Bronchial epithelial cell (primary cell): ENCODE measurements around the gene CIDEC. TPM values are rescaled to one million over a fixed set of nuclear protein-coding genes. Genes with fewer than 3 reads are reported as not detected.
"Not testable (repeated sequence)": the region's sequence is repeated elsewhere in the genome, so short reads cannot be mapped to it uniquely, and the experiment has no call there.

Source experiments
- DNase-seq: peaks from one replicate; pipeline ENCODE4 v3.0.0-alpha.2; 2010; ENCODE audit warnings: low read depth
- FAIRE-seq: peaks from 2 replicates; lab custom pipeline; 2011; peaks lifted over from hg19 to GRCh38; lab: Jason Lieb, UNC
- H3K27me3 ChIP-seq: 2 replicates; pipeline ENCODE4 v1.5.1; 2011; ENCODE audit warnings: low read length; ENCODE audit not compliant: control insufficient read depth, insufficient read depth
- H3K36me3 ChIP-seq: 2 replicates; pipeline ENCODE4 v1.5.1; 2011; ENCODE audit warnings: low read length; ENCODE audit not compliant: control insufficient read depth, insufficient read depth
- H3K4me3 ChIP-seq: 2 replicates; pipeline ENCODE4 v1.5.1; 2011; ENCODE audit warnings: mild to moderate bottlenecking, low read depth, low read length, control low read depth
- total RNA-seq: library from RNA; depleted of rRNA; stranded (reverse); fragments of >200 nt; gene quantifications from 2 replicates; pipeline ENCODE4 v1.2.1, GENCODE V29; 2014
- TF ChIP-seq, protein P1 (sequence below): IDR thresholded peaks from 2 replicates; pipeline ENCODE4 v1.5.1; 2011; ENCODE audit warnings: mild to moderate bottlenecking, moderate library complexity, low read length, control low read depth, inconsistent platforms; ENCODE audit not compliant: insufficient read depth, severe bottlenecking

CIDEC gene
- total RNA-seq, 1 donor from 2014 or later, result not detected

GRCh38 chr3:9884555-9885165 lies 4.6 kb upstream of the CIDEC start:
- peak; percentile 90 for DNase-seq
- no peaks in the 10 kb centered on the region for H3K27me3 ChIP-seq
- TF ChIP-seq, protein P1, sequence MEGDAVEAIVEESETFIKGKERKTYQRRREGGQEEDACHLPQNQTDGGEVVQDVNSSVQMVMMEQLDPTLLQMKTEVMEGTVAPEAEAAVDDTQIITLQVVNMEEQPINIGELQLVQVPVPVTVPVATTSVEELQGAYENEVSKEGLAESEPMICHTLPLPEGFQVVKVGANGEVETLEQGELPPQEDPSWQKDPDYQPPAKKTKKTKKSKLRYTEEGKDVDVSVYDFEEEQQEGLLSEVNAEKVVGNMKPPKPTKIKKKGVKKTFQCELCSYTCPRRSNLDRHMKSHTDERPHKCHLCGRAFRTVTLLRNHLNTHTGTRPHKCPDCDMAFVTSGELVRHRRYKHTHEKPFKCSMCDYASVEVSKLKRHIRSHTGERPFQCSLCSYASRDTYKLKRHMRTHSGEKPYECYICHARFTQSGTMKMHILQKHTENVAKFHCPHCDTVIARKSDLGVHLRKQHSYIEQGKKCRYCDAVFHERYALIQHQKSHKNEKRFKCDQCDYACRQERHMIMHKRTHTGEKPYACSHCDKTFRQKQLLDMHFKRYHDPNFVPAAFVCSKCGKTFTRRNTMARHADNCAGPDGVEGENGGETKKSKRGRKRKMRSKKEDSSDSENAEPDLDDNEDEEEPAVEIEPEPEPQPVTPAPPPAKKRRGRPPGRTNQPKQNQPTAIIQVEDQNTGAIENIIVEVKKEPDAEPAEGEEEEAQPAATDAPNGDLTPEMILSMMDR, result no peak
- no peaks in the 10 kb centered on the region for H3K36me3 ChIP-seq
- no peak overlapping the region for H3K4me3 ChIP-seq
- no peak for FAIRE-seq

GRCh38 chr3:9883706-9884554 lies 3.9 kb upstream of the CIDEC start:
- no peak for FAIRE-seq
- TF ChIP-seq, protein P1, result no peak
- H3K36me3 ChIP-seq, result no peaks in the 10 kb centered on the region
- H3K4me3 ChIP-seq, result no peak overlapping the region
- no peak for DNase-seq
- H3K27me3 ChIP-seq, result no peaks in the 10 kb centered on the region

DNA sequence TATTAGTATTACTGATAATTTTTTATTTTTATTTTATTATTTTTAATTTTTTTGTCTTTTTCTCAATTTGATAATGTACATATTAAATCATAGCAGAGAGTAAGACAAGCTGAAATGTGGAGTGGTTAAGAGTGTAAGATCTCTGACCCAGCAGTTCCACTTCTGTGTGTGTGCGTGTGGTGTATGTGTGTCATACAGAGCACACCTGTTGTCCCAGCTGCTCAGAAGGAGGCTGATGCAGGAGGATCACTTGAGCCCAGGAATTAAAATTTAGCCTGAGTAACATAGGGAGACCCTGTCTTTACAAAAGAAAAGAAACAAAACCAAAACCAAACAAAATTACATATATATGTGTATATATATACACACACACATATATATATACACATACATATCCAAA lies 1.4 kb upstream of the CIDEC start:
- TF ChIP-seq, protein P1, result no peak
- Histone ChIP-seq H3K27me3 (no peaks in the 10 kb centered on the region), H3K4me3 (no peak overlapping the region), H3K36me3 (no peaks in the 10 kb centered on the region)
- DNase-seq, result no peak
- FAIRE-seq, result no peak

DNA sequence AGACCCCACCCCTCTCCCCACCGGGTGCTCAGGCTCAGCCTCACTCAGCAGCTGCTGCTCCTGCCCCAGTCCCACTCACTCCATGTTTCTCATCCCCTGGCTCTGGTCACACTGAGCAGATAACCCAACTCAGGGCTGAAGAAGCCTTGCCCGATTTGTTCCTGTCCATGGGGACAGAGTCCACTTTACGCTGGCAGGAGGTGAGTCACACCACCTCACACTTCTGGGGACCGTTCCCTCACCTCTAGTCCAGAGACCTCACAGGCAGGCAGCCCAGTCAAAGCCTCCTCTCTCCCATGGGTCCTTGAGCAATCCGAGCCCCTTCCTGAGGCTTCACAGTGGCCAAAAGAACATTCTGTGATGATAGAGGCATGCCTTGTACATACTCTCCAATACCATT lies 1.4 kb downstream of the CIDEC start:
- DNase-seq (no peak), FAIRE-seq (no peak)
- Histone ChIP-seq H3K36me3 (no peaks in the 10 kb centered on the region), H3K27me3 (no peaks in the 10 kb centered on the region), H3K4me3 (no peak overlapping the region)
- TF ChIP-seq, protein P1, result no peak

- Histone ChIP-seq H3K4me3 (no peak overlapping the region), H3K36me3 (no peaks in the 10 kb centered on the region), H3K27me3 (no peaks in the 10 kb centered on the region)
- TF ChIP-seq, protein P1, result no peak
- FAIRE-seq, result no peak
- no peak for DNase-seq
These were observed 3.1 kb downstream of the CIDEC start for GRCh38 chr3:9876991-9877390.

- not testable (repeated sequence) for FAIRE-seq, DNase-seq, H3K27me3 ChIP-seq
These were observed 3.8 kb downstream of the CIDEC start for GRCh38 chr3:9876255-9876654.

More at GRCh38 chr3:9876255-9876654, 3.8 kb downstream of the CIDEC start:
- H3K36me3 ChIP-seq, H3K4me3 ChIP-seq: not testable (repeated sequence)
